Astrocyte (in vitro differentiated cells and primary cell): ENCODE results near the gene NFRKB.

ENCODE experiments used
- CTCF ChIP-seq: IDR thresholded peaks from 2 replicates; pipeline ENCODE4 v1.5.1; 2011; ENCODE audit warnings: low read depth, mild to moderate bottlenecking, inconsistent platforms, low read length, moderate library complexity; ENCODE audit not compliant: insufficient read depth
- EZH2 ChIP-seq: IDR thresholded peaks from 2 replicates; pipeline ENCODE4 v1.6.1; 2012; ENCODE audit warnings: mild to moderate bottlenecking, low read length, inconsistent platforms; ENCODE audit not compliant: insufficient read depth

DNA sequence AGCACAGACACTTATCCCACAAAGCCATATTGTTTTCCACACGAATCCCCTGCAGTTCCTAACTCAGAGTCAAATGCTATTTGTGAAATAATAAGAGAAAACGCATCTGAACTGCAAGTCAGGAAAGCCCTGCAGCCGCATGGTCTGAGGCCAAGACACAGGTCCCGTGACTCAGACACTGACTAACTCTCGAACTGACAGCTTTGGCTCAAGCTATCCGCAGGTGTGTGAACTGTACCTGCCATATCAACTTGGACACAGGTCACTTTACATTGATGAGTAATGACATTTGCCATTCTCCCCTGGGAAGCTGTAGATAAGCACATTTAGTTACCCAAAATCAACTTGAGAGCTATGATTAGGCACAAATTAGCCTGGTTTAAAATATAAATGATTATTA lies 34.9 kb upstream of the NFRKB start:
- no peak for TF ChIP-seq CTCF
- TF ChIP-seq EZH2 = no peak
